ENCODE data around the gene USP33. TPM values are rescaled to one million over a fixed set of nuclear protein-coding genes. Genes with fewer than 3 reads are reported as not detected.

The USP33 gene
- total and polyA plus RNA-seq, 9 of the 15 experiments (the other 6 are each of a cell fraction or from before 2014, with no cell fraction given): 22.4 to 83.5 (median 44.7) TPM

DNA sequence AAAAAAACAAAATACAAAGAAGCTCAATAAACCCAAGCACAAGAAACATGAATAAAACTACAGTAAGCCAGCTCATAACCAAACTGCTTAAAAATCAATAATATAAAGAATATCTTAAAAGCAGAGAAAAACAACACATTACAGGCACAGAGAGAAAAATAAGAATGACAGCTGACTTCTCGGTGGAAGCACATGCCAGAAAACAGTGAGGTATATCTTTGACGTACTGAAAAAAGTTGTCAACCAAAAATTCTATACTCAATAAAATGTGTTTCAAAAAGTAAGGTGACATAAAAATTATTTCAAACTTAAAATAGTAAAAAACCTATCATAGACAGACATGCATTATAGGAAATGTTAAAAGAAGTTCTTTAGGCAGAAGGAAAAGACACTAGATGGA lies 110.5 kb downstream of the USP33 start:
- no peak overlapping the region for H3K27ac ChIP-seq (ENCODE audit: extremely low read depth, low read depth, low read length)
- H3K36me3 ChIP-seq (ENCODE audit: control insufficient read depth, insufficient read depth, low read length): peaks cover 22% of the 10 kb centered on the region; the same call in 2 of the 3 replicates
- TF ChIP-seq NFXL1 (CRISPR knock-in tag; IDR thresholded peaks at IDR 0.05) (no peak), CBX3 (IDR thresholded peaks at IDR 0.05; ENCODE audit: borderline replicate concordance in 1 of 2, low read length in 2 of 2) (peak in 1 of 2 experiments; percentile 58; a peak in 1 of 3 replicates), TRIM24 (IDR thresholded peaks at IDR 0.05) (peak in 1 of 2 experiments; percentile 31; a peak in 1 of 4 replicates), TRIM28 (IDR thresholded peaks at IDR 0.05) (peak; percentile 32; the same call in 1 of the 2 replicates), ZKSCAN8 (CRISPR knock-in tag; IDR thresholded peaks at IDR 0.05) (no peak), BCL6 (CRISPR knock-in tag; IDR thresholded peaks at IDR 0.05) (no peak)
- TF ChIP-seq, protein P1, sequence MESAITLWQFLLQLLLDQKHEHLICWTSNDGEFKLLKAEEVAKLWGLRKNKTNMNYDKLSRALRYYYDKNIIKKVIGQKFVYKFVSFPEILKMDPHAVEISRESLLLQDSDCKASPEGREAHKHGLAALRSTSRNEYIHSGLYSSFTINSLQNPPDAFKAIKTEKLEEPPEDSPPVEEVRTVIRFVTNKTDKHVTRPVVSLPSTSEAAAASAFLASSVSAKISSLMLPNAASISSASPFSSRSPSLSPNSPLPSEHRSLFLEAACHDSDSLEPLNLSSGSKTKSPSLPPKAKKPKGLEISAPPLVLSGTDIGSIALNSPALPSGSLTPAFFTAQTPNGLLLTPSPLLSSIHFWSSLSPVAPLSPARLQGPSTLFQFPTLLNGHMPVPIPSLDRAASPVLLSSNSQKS (CRISPR knock-in tag; IDR thresholded peaks at IDR 0.05): no peak
- TF ChIP-seq, protein P2, sequence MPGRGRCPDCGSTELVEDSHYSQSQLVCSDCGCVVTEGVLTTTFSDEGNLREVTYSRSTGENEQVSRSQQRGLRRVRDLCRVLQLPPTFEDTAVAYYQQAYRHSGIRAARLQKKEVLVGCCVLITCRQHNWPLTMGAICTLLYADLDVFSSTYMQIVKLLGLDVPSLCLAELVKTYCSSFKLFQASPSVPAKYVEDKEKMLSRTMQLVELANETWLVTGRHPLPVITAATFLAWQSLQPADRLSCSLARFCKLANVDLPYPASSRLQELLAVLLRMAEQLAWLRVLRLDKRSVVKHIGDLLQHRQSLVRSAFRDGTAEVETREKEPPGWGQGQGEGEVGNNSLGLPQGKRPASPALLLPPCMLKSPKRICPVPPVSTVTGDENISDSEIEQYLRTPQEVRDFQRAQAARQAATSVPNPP (IDR thresholded peaks at IDR 0.05; ENCODE audit: borderline replicate concordance, insufficient read depth, insufficient read length): no peak
- H3K4me2 ChIP-seq (ENCODE audit: insufficient read depth, low read length): no peak overlapping the region
- H2AFZ ChIP-seq (ENCODE audit: low read depth, low read length): no peak overlapping the region
- H3K9me1 ChIP-seq (ENCODE audit: control insufficient read depth, insufficient read depth, low read length): no peaks in the 10 kb centered on the region
- H3K4me1 ChIP-seq (replicated peaks in 1 of 2; ENCODE audit: control insufficient read depth in 2 of 2, insufficient read depth in 2 of 2, low read length in 2 of 2): no peaks in the 10 kb centered on the region
- H3K79me2 ChIP-seq (ENCODE audit: control insufficient read depth, insufficient read depth, low read length): peaks cover 91% of the 10 kb centered on the region
- ATAC-seq (no peak), DNase-seq (ENCODE audit: extremely low read depth in 1 of 4, low spot score in 3 of 4) (no peak), FAIRE-seq (no peak)
- ChIA-PET CTCF (ENCODE audit: low intra/inter-chr PET ratio) (no interaction called here), POLR2A (no interaction called here)
- intact Hi-C loops (cut with micrococcal nuclease) (no loop called here), in situ Hi-C loops (cut with MboI) (no loop called here)
- H3K9ac ChIP-seq (ENCODE audit: insufficient read depth in 1 of 2, low read depth in 2 of 2, low read length in 2 of 2): no peak overlapping the region
- BruUV-seq (replicated peaks): no TSS peak
- H3K4me3 ChIP-seq: no peak overlapping the region
- WGBS (ENCODE audit: insufficient coverage, low coverage, missing lambda C conversion rate): 100% methylated on average over 2 of the region's 2 CpGs
- no peaks in the 10 kb centered on the region for H3K27me3 ChIP-seq (ENCODE audit: control insufficient read depth in 2 of 2, insufficient read depth in 2 of 2, low read length in 2 of 2)
- H4K20me1 ChIP-seq (replicated peaks; ENCODE audit: control insufficient read depth, insufficient read depth, low read length): no peaks in the 10 kb centered on the region
- H3K9me3 ChIP-seq (replicated peaks; ENCODE audit: control insufficient read depth, insufficient read depth, low read depth, low read length): peaks cover 4% of the 10 kb centered on the region; the same call in 1 of the 2 replicates
